AG04450 (cell line): ENCODE results near the gene KIF3A. TPM values are rescaled to one million over a fixed set of nuclear protein-coding genes. Genes with fewer than 3 reads are reported as not detected.

Source experiments
- CTCF ChIA-PET: fragments of 300-600, 350-600 bp; formaldehyde crosslinking; extraction: SDS; loops from one replicate; lab custom pipeline; 2022; ENCODE audit warnings: antibody characterized with exemption, inconsistent platforms; lab: Charles Lee
- POLR2A ChIA-PET: fragments of 350-600 bp; formaldehyde crosslinking; extraction: SDS; loops from one replicate; lab custom pipeline; 2021; ENCODE audit warnings: antibody characterized with exemption, inconsistent platforms; lab: Yijun Ruan, JAX
- DNase-seq: peaks from one replicate; pipeline ENCODE4 v3.0.0-alpha.2; 2011; ENCODE audit warnings: low read depth, low spot score
- H3K27ac ChIP-seq: one replicate; pipeline ENCODE4 v1.5.1; 2012; ENCODE audit warnings: low read depth, low read length, control low read depth
- H3K27me3 ChIP-seq: one replicate; pipeline ENCODE4 v1.6.0; 2012; ENCODE audit warnings: low read length; ENCODE audit not compliant: control insufficient read depth, insufficient read depth
- H3K4me3 ChIP-seq: 2 replicates; pipeline ENCODE4 v1.5.1; 2011; ENCODE audit warnings: mild to moderate bottlenecking, low read depth, low read length, control low read depth
- H3K9me3 ChIP-seq: 2 replicates; pipeline ENCODE4 v1.5.1; 2012; ENCODE audit warnings: low read length; ENCODE audit not compliant: control insufficient read depth, insufficient read depth
- polyA plus RNA-seq: library from polyadenylated mRNA; depleted of rRNA; stranded (reverse); fragments of >200 nt; gene quantifications from 2 replicates; pipeline ENCODE4 v1.2.3, GENCODE V29; 2011
- TF ChIP-seq, protein P1 (sequence below): IDR thresholded peaks from 2 replicates; pipeline ENCODE4 v1.5.1; 2011; ENCODE audit warnings: low read depth, low read length, control low read depth, inconsistent platforms

Gene KIF3A
- polyA plus RNA-seq, 1 experiment: 8.9 TPM

DNA sequence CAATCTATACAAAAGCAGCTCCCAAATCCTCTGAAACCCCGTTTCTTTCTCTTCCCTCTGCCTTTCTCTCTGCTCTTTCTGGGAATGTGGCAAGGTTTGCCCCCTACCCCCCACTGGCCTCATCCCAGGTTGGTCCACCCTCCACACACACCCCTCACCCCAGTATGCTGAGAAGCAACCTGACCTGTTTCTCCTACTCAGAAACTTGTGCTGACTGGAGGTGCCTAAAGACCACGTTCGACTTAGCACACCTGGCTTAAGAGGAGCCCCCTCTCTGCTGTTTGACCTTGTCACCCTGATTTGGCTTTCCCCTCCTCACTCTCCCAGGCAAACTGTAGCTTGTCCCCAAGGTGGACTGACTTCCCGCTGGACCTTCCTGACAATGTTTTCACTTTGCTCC, 40.8 kb upstream of the KIF3A start:
- H3K9me3 ChIP-seq: no peaks in the 10 kb centered on the region
- H3K27ac ChIP-seq: no peak overlapping the region
- POLR2A ChIA-PET: no interaction called here
- no peak for DNase-seq
- TF ChIP-seq, protein P1, sequence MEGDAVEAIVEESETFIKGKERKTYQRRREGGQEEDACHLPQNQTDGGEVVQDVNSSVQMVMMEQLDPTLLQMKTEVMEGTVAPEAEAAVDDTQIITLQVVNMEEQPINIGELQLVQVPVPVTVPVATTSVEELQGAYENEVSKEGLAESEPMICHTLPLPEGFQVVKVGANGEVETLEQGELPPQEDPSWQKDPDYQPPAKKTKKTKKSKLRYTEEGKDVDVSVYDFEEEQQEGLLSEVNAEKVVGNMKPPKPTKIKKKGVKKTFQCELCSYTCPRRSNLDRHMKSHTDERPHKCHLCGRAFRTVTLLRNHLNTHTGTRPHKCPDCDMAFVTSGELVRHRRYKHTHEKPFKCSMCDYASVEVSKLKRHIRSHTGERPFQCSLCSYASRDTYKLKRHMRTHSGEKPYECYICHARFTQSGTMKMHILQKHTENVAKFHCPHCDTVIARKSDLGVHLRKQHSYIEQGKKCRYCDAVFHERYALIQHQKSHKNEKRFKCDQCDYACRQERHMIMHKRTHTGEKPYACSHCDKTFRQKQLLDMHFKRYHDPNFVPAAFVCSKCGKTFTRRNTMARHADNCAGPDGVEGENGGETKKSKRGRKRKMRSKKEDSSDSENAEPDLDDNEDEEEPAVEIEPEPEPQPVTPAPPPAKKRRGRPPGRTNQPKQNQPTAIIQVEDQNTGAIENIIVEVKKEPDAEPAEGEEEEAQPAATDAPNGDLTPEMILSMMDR: no peak
- CTCF ChIA-PET: interaction anchor here (1.9 kb wide), 1 partner anchor 42 kb away, joined by 11 read pairs; no protein-coding TSS in a partner anchor
- no peaks in the 10 kb centered on the region for H3K27me3 ChIP-seq
- H3K4me3 ChIP-seq: peak overlapping the region; percentile 79

DNA sequence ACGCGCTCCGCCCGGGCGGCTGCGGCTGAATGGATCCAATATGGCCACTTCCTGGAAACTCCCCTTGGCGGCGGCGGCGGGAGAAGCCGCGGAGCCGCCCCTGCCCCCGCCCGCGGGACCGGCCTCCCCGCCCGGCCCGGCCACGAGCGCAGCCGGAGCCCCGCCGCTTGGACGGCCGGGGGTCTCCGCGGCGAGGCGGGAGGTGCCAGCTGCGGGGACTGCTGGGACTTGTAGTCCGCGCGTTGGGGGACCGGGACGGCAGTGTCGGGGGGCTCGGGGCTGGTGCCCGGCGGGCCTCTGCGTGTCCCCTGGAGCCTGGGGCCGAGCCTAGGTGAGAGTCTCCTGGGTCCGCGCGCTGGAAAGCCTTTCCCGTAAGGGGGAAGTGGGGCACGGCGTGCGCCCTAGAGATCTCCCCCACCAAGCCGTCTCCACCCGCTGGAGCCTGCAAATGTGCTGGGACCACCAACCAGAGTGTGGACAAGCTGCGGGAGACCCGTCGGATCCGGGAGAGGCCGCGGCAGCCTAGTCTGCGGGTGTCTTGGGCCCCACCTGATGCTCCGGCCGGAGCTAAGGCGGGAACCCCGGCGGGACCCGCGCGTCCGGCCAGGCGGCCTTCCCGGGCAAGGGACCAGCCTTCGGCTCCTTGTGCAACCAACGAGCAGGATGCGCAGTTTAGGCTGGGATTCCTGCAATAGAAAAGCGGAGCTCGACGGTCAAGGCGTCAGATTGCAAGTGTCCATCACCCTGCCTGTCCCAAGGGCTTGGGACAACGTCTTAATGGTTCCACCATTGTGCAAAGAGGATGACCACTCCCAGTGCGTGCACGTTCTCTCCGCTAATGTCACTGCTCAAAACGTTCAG, 40.1 kb upstream of the KIF3A start, which contains the start of gene SEPTIN8:
Gene SEPTIN8 (minus strand): TSS at position 31 of the 861 bp plus-strand sequence. CDS start 102 bp downstream, outside the sequence.
- TF ChIP-seq, protein P1: no peak
- DNase-seq: no peak
- Histone ChIP-seq H3K9me3 (no peaks in the 10 kb centered on the region), H3K27me3 (no peaks in the 10 kb centered on the region), H3K4me3 (peak within 1 kb of the TSS; percentile 79), H3K27ac (no peak within 1 kb of the TSS)
- ChIA-PET CTCF (interaction anchor here (1.9 kb wide), 1 partner anchor 43 kb away, joined by 11 read pairs; no protein-coding TSS in a partner anchor), POLR2A (interaction anchor here (0.7 kb wide), 1 partner anchor 351 kb away, joined by 3 read pairs; no protein-coding TSS in a partner anchor)

DNA sequence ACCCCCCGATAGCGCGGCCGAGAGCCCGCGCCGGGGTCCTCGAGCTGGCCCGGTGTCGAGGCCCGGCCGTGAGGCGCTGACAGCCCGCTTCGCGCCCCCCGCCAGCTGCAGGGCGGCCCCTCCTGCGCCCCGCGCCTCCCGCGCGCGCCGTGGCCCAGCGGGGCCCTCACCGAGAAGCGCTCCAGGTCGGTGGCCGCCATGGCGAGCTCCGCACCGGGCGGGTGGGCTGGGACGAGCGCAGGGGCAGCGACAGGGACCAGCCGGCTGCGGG, 39.5 kb upstream of the KIF3A start:
- Histone ChIP-seq H3K27me3 (no peaks in the 10 kb centered on the region), H3K27ac (no peak overlapping the region), H3K4me3 (peak overlapping the region; percentile 79), H3K9me3 (no peaks in the 10 kb centered on the region)
- CTCF ChIA-PET: no interaction called here
- DNase-seq: no peak
- POLR2A ChIA-PET: interaction anchor here (0.7 kb wide), 1 partner anchor 350 kb away, joined by 3 read pairs; no protein-coding TSS in a partner anchor
- TF ChIP-seq, protein P1: no peak

DNA sequence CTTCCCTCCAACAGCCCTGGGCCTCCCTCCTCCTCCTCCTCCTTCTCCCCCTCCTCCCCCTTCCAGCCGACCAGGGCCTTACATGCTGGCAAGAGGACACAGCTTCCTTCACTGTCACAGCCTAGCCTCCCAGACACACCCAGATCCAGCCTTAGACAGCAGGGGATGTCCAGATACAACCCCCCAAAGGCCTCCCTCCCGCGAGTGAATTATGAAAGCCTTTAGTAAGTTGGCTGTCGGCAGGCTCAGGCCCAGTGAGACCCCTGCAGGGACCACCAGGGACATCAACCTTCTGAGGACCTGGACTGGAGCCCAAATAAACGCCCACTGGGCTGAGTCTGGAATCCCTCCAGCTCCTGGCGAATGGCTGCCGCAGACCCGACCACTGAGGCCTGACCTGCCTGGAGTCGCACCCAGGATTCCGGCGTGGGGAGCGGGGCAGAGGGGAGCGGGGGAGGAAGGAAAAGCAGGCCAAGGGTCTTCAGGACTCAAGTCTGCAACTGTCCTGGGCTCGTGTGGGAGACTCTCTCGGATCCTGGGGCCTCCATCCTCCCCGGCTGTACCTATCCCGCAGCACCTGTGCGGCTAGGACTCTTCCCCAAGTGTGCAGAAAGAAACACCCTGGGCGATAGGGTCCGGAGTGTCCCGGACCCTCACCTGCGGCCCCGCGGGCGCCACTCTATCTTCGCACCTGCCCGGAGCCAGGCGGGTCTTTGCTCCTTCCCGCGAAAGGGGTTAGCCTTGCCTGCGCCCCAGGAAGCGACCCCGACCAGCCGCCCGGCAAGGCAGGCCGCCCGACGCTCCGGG, 39.0 kb upstream of the KIF3A start:
- Histone ChIP-seq H3K9me3 (no peaks in the 10 kb centered on the region), H3K27me3 (no peaks in the 10 kb centered on the region), H3K4me3 (peak overlapping the region; percentile 79), H3K27ac (no peak overlapping the region)
- POLR2A ChIA-PET: no interaction called here
- DNase-seq: no peak
- CTCF ChIA-PET: interaction anchor here (0.8 kb wide), 2 partner anchors 9 to 44 kb away, joined by 5 to 7 read pairs; no protein-coding TSS in a partner anchor
- TF ChIP-seq, protein P1: no peak
